Measurements from ENCODE around the gene SDK1. TPM values are rescaled to one million over a fixed set of nuclear protein-coding genes. Genes with fewer than 3 reads are reported as not detected.

Gene SDK1
- total RNA-seq, 1 donor from 2014 or later: 16.7 TPM

GRCh38 chr7:3297105-3297819 is 3.8 kb upstream of the SDK1 start:
- intact Hi-C loops (cut with DNase I): no loop called here
- H3K4me3 ChIP-seq: no peak overlapping the region
- TF ChIP-seq POLR2A (IDR thresholded peaks at IDR 0.05): no peak
- TF ChIP-seq, protein P1, sequence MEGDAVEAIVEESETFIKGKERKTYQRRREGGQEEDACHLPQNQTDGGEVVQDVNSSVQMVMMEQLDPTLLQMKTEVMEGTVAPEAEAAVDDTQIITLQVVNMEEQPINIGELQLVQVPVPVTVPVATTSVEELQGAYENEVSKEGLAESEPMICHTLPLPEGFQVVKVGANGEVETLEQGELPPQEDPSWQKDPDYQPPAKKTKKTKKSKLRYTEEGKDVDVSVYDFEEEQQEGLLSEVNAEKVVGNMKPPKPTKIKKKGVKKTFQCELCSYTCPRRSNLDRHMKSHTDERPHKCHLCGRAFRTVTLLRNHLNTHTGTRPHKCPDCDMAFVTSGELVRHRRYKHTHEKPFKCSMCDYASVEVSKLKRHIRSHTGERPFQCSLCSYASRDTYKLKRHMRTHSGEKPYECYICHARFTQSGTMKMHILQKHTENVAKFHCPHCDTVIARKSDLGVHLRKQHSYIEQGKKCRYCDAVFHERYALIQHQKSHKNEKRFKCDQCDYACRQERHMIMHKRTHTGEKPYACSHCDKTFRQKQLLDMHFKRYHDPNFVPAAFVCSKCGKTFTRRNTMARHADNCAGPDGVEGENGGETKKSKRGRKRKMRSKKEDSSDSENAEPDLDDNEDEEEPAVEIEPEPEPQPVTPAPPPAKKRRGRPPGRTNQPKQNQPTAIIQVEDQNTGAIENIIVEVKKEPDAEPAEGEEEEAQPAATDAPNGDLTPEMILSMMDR (IDR thresholded peaks at IDR 0.05): no peak
- no peak for TF ChIP-seq POLR2AphosphoS5 (IDR thresholded peaks at IDR 0.05; ENCODE audit: insufficient read depth in 1 of 2, low read depth in 1 of 2)

DNA sequence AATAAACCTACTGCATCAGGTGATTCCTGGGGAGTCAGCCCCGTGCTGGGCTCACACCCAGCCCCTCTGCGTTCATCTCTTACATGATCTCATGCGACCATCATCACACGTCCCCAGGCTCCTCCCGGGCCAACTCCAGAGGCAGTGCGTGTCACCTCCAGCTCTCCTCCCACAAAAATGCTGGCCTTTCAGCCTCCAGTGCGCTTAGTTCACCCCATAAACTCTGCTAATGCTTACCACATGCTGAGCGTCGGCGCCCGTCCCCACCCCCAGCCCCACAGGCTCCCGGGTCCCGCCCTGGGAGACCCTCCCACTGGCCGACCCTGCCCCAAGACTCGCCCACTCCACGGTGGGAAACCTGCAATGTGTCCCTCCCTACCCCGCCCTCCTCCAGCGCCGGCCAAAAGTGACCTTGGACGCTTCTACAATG is 816 bp upstream of the SDK1 start:
- Histone ChIP-seq H3K4me3 (peak overlapping the region; percentile 36 to 70), H3K36me3 (no peaks in the 10 kb centered on the region), H3K27ac (peak overlapping the region; percentile 52), H3K9me3 (no peaks in the 10 kb centered on the region), H3K27me3 (no peaks in the 10 kb centered on the region), H3K4me1 (peaks cover 12% of the 10 kb centered on the region)
- intact Hi-C loops (cut with DNase I): loop anchor here (10.0 kb wide), 1 partner anchor 595 kb away; no protein-coding TSS in a partner anchor
- no peak for TF ChIP-seq POLR2AphosphoS5 (IDR thresholded peaks at IDR 0.05; ENCODE audit: insufficient read depth in 1 of 2, low read depth in 1 of 2)
- TF ChIP-seq POLR2A (IDR thresholded peaks at IDR 0.05): no peak
- TF ChIP-seq, protein P1 (IDR thresholded peaks at IDR 0.05): no peak
- DNase-seq (ENCODE audit: extremely low spot score in 2 of 2): no peak

More at GRCh38 chr7:3297105-3297819, 3.8 kb upstream of the SDK1 start:
- no peak for DNase-seq (ENCODE audit: extremely low spot score in 2 of 2)
- peaks cover 12% of the 10 kb centered on the region for H3K4me1 ChIP-seq
- no peaks in the 10 kb centered on the region for H3K36me3 ChIP-seq
- no peak overlapping the region for H3K27ac ChIP-seq
- no peaks in the 10 kb centered on the region for H3K9me3 ChIP-seq
- no peaks in the 10 kb centered on the region for H3K27me3 ChIP-seq

DNA sequence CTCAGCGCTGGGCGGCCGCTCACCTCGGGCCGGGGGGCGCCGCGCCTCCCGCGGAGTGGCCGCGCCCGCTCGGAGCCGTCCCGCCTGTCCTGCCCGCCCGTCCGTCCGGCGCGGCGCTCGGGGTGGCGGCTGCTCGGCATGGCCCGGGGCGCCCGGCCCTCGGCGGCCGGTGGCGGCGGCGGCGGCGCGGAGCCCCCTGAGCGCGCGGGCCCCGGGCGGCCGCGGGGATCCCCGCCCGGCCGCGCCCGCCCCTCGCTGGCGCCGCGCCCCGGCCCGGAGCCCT is 338 bp downstream of the SDK1 start:
- H3K27ac ChIP-seq: no peak overlapping the region
- H3K36me3 ChIP-seq: no peaks in the 10 kb centered on the region
- peak overlapping the region; percentile 62 to 70 for H3K4me3 ChIP-seq
- H3K27me3 ChIP-seq: no peaks in the 10 kb centered on the region
- H3K9me3 ChIP-seq: no peaks in the 10 kb centered on the region
- no peak for TF ChIP-seq POLR2AphosphoS5 (IDR thresholded peaks at IDR 0.05; ENCODE audit: insufficient read depth in 1 of 2, low read depth in 1 of 2)
- intact Hi-C loops (cut with DNase I): loop anchor here (10.0 kb wide), 1 partner anchor 593 kb away; no protein-coding TSS in a partner anchor
- DNase-seq (ENCODE audit: extremely low spot score in 2 of 2): no peak
- H3K4me1 ChIP-seq: peaks cover 12% of the 10 kb centered on the region

- DNase-seq (ENCODE audit: extremely low spot score in 2 of 2): no peak
- H3K9me3 ChIP-seq: no peaks in the 10 kb centered on the region
- peak overlapping the region; percentile 79 for H3K27ac ChIP-seq
- peaks cover 12% of the 10 kb centered on the region for H3K4me1 ChIP-seq
- intact Hi-C loops (cut with DNase I): loop anchor here (10.0 kb wide), 1 partner anchor 593 kb away; no protein-coding TSS in a partner anchor
- no peaks in the 10 kb centered on the region for H3K36me3 ChIP-seq
- H3K27me3 ChIP-seq: no peaks in the 10 kb centered on the region
- TF ChIP-seq POLR2AphosphoS5 (IDR thresholded peaks at IDR 0.05; ENCODE audit: insufficient read depth in 1 of 2, low read depth in 1 of 2): peak in 1 of 2 donors; percentile 30
- TF ChIP-seq, protein P1 (IDR thresholded peaks at IDR 0.05): no peak
- H3K4me3 ChIP-seq: peak overlapping the region; percentile 62
Observed at GRCh38 chr7:3301831-3302618, 973 bp downstream of the SDK1 start.

- Histone ChIP-seq H3K4me3 (peak overlapping the region; percentile 62), H3K4me1 (peaks cover 12% of the 10 kb centered on the region), H3K27ac (peak overlapping the region; percentile 79), H3K36me3 (no peaks in the 10 kb centered on the region), H3K27me3 (no peaks in the 10 kb centered on the region), H3K9me3 (no peaks in the 10 kb centered on the region)
- TF ChIP-seq, protein P1 (IDR thresholded peaks at IDR 0.05): no peak
- TF ChIP-seq POLR2A (IDR thresholded peaks at IDR 0.05) (no peak), POLR2AphosphoS5 (IDR thresholded peaks at IDR 0.05; ENCODE audit: insufficient read depth in 1 of 2, low read depth in 1 of 2) (no peak)
- DNase-seq (ENCODE audit: extremely low spot score in 2 of 2): no peak
- intact Hi-C loops (cut with DNase I): loop anchor here (10.0 kb wide), 1 partner anchor 592 kb away; no protein-coding TSS in a partner anchor
Observed at GRCh38 chr7:3302681-3303320, 1.7 kb downstream of the SDK1 start.

Measured in vagina (tissue), 2 donors.